ENCODE data around the gene PLAAT2.
A peak's percentile ranks its signal among the peaks of the same experiment; 100 is the strongest.

The PLAAT2 gene

DNA sequence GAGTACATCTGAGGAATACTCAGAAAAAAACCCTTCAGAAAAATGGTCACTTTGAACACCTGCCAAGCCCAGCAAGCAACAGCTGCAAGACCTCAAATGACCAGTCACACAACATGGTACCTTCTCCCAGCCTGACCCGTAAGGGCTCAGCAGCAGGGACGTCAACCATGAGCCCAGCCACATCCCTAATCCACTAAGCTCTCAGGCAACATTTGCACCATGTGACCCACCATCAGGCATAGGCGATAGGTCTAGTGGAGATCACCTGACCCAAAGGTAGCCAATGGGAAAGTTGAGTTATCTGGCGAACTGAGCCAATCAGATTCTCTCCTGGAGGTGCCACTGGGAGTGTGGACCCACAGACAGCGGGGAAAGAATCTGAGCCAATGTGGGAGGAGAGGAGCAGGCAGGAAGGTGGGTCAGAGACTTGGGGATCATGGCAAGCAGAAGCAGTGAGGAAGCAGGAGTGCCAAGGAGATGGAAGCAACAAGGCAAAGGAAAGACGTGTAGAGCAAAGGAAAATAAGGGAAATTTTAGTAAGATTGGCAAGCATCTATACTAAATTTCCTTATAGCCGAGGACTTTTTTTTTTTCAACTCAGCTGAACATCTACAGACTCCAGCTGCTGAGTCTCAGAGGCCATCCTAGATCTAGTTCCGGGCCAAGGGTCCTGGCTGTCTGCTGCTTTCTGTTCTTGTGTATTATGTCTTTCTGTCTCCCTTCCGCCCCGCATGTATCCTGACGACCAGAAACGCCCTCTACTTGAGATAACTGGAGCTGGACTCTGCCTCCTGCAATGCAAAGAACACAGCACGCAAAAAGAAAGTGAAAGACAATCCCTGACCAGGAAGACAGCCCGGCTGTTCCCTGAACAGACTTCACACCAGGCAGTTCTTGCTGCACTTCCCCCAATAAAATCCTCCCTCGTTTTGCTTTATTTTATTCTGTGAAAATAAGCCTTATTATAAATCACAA, 11.0 kb upstream of the PLAAT2 start:
- TF ChIP-seq, protein P1, sequence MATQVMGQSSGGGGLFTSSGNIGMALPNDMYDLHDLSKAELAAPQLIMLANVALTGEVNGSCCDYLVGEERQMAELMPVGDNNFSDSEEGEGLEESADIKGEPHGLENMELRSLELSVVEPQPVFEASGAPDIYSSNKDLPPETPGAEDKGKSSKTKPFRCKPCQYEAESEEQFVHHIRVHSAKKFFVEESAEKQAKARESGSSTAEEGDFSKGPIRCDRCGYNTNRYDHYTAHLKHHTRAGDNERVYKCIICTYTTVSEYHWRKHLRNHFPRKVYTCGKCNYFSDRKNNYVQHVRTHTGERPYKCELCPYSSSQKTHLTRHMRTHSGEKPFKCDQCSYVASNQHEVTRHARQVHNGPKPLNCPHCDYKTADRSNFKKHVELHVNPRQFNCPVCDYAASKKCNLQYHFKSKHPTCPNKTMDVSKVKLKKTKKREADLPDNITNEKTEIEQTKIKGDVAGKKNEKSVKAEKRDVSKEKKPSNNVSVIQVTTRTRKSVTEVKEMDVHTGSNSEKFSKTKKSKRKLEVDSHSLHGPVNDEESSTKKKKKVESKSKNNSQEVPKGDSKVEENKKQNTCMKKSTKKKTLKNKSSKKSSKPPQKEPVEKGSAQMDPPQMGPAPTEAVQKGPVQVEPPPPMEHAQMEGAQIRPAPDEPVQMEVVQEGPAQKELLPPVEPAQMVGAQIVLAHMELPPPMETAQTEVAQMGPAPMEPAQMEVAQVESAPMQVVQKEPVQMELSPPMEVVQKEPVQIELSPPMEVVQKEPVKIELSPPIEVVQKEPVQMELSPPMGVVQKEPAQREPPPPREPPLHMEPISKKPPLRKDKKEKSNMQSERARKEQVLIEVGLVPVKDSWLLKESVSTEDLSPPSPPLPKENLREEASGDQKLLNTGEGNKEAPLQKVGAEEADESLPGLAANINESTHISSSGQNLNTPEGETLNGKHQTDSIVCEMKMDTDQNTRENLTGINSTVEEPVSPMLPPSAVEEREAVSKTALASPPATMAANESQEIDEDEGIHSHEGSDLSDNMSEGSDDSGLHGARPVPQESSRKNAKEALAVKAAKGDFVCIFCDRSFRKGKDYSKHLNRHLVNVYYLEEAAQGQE (IDR thresholded peaks at IDR 0.05; ENCODE audit: insufficient read depth in 1 of 2, low read depth in 2 of 2, low read length in 2 of 2), result 0 out of 4 replicates have a peak, but pooled peaks of 1 of the 2 experiments have one; percentile 33
- TF ChIP-seq POLR2AphosphoS5 (IDR thresholded peaks at IDR 0.05; ENCODE audit: low read depth, low read length), result no peak

DNA sequence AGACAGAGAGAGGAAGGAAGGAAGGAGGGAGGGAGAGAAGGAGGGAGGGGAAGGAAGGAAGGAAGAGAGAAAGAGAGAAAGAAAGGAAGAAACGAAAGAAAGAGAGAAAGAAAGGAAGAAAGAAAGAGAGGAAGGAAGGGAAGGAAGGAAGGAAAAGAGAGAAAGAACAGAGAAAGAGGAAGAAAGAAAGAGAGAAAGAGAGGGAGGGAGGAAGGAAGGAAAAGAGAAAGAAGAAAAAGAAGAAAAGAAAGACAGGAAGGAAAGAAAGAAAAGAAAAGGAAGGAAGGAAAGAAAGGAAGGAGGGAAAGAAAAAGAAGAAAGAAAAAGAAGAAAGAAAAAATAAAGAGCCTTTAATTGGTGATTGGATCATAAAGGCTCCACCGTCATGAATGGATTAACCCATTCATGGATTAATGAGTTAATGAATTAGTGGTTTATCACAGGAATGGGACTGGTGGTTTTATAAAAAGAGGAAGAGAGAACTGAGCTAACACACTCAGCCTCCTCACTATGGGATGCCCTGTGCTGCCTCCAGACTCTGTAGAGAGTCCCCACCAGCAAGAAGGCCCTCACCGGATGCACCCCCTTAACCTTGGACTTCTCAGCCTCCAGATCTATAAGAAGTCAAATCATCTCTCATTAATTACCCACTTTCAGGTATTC, 9.0 kb upstream of the PLAAT2 start:
- TF ChIP-seq SIN3A (IDR thresholded peaks at IDR 0.05; ENCODE audit: borderline replicate concordance, insufficient read depth, low read length) (no peak), TAF1 (IDR thresholded peaks at IDR 0.05; ENCODE audit: borderline replicate concordance, insufficient read depth, low read length) (no peak), FOXP2 (optimal IDR thresholded peaks at IDR 0.05; ENCODE audit: borderline replicate concordance, extremely low read depth, extremely low read length, insufficient read depth) (no peak), POLR2AphosphoS5 (IDR thresholded peaks at IDR 0.05; ENCODE audit: low read depth, low read length) (no peak)
- TF ChIP-seq, protein P1 (IDR thresholded peaks at IDR 0.05; ENCODE audit: insufficient read depth in 1 of 2, low read depth in 2 of 2, low read length in 2 of 2), result no peak

- TF ChIP-seq, protein P1 (IDR thresholded peaks at IDR 0.05; ENCODE audit: insufficient read depth in 1 of 2, low read depth in 2 of 2, low read length in 2 of 2), result no peak
- no peak for TF ChIP-seq SIN3A (IDR thresholded peaks at IDR 0.05; ENCODE audit: borderline replicate concordance, insufficient read depth, low read length)
- no peak for TF ChIP-seq POLR2AphosphoS5 (IDR thresholded peaks at IDR 0.05; ENCODE audit: low read depth, low read length)
- no peak for TF ChIP-seq TAF1 (IDR thresholded peaks at IDR 0.05; ENCODE audit: borderline replicate concordance, insufficient read depth, low read length)
- no peak for TF ChIP-seq FOXP2 (optimal IDR thresholded peaks at IDR 0.05; ENCODE audit: borderline replicate concordance, extremely low read depth, extremely low read length, insufficient read depth)
These were observed 6.4 kb upstream of the PLAAT2 start for GRCh38 chr11:63569570-63569969.

DNA sequence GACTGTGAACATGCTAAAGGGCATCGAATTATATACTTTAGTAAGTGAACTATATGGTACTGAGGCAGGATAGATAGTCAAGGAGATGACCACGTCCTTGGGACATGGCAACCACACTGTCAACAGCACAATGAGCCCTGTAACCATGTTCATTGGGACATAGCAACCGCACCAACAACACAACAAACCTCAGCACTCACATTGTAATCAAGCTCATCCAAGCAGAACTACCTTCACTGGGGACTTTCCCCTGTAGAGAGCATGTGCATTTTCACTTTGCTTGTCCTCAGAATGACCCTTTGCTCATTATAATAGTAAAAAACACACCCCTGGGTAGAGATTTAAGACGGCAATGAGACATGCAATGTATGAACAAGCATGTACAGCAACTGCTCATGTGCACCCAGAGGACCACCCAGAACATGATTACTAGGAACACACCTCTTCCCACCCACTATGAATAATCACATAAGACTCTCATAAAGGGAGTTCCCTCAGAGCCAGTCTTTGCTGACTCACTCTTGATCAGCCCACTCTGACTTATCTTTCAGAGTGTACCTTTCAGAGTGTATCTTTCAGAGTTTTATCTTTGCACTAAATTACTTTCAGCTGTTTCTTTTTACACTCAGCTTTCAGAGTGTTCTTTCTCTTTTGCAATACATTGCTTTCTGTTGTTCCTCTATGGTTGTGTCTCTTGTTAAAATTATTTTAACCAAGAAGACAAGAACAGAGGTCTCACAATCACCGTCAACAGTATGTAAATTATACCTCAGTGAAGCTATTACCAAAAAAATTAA, 4.1 kb upstream of the PLAAT2 start:
- TF ChIP-seq, protein P1 (IDR thresholded peaks at IDR 0.05; ENCODE audit: insufficient read depth in 1 of 2, low read depth in 2 of 2, low read length in 2 of 2), result no peak
- TF ChIP-seq TAF1 (IDR thresholded peaks at IDR 0.05; ENCODE audit: borderline replicate concordance, insufficient read depth, low read length) (no peak), FOXP2 (optimal IDR thresholded peaks at IDR 0.05; ENCODE audit: borderline replicate concordance, extremely low read depth, extremely low read length, insufficient read depth) (no peak), POLR2AphosphoS5 (IDR thresholded peaks at IDR 0.05; ENCODE audit: low read depth, low read length) (no peak), SIN3A (IDR thresholded peaks at IDR 0.05; ENCODE audit: borderline replicate concordance, insufficient read depth, low read length) (no peak)

Measured in PFSK-1 (cell line).